Prostate gland (tissue), 2 donors: ENCODE results near the gene EXOC3.

Experiments
- CTCF ChIP-seq, 4 experiments: fragments of 200-600 bp in 2 of 4; fragments of 450-650 bp in 2 of 4; sonication (generic) in 2 of 4; IDR thresholded peaks; 1 replicate in 3 of 4; 2 replicates in 1 of 4; pipeline ENCODE4 v1.5.1; 2016 to 2019; ENCODE audit warnings: antibody characterized with exemption in 4 of 4, mild to moderate bottlenecking in 2 of 4, moderate library complexity in 2 of 4
- POLR2A ChIP-seq: fragments of 450-650 bp; IDR thresholded peaks from one replicate; pipeline ENCODE4 v1.6.1; 2016; ENCODE audit warnings: antibody characterized with exemption, mild to moderate bottlenecking

GRCh38 chr5:393846-394275 is 49.1 kb upstream of the EXOC3 start:
- no peak for TF ChIP-seq CTCF (IDR thresholded peaks at IDR 0.05)
- no peak for TF ChIP-seq POLR2A
